ENCODE measurements around the gene C16orf74.

The C16orf74 gene

DNA sequence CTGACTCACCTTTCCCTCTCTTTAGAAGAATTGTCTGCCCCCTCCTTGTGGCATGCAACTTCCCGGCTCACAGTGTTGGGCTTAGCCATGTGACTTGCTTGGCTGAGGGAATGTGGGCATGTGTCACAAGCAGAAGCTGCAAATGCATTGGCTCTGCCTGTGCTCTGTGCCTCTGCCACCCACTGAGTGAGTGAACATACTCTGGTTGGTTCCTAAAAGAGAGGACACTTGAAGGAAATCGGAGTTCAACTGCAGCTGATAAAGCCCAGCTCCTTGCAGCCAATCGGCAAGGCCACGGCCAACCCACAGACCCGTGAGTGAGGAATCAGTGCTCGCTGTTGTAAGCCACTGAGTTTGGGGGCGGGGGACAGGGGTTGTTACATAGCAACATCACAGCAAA is 51.3 kb downstream of the C16orf74 start:
- Histone ChIP-seq H3K36me3 (ENCODE audit: control insufficient read depth in 1 of 2, insufficient read depth in 2 of 2, low read length in 2 of 2) (no peaks in the 10 kb centered on the region), H3K9ac (ENCODE audit: low read depth in 1 of 2, low read length in 2 of 2) (no peak overlapping the region), H3K27me3 (ENCODE audit: control insufficient read depth in 1 of 2, insufficient read depth in 2 of 2, low read length in 2 of 2) (peaks cover 0 to 9% of the 10 kb centered on the region in 2 donors), H3K4me1 (ENCODE audit: control insufficient read depth in 1 of 2, insufficient read depth in 2 of 2, low read length in 2 of 2) (no peaks in the 10 kb centered on the region), H3K4me3 (ENCODE audit: low read depth in 1 of 2, low read length in 2 of 2) (no peak overlapping the region), H3K27ac (ENCODE audit: low read depth, low read length) (no peak overlapping the region), H3K9me3 (ENCODE audit: control insufficient read depth in 1 of 2, low read length in 2 of 2) (no peaks in the 10 kb centered on the region)

DNA sequence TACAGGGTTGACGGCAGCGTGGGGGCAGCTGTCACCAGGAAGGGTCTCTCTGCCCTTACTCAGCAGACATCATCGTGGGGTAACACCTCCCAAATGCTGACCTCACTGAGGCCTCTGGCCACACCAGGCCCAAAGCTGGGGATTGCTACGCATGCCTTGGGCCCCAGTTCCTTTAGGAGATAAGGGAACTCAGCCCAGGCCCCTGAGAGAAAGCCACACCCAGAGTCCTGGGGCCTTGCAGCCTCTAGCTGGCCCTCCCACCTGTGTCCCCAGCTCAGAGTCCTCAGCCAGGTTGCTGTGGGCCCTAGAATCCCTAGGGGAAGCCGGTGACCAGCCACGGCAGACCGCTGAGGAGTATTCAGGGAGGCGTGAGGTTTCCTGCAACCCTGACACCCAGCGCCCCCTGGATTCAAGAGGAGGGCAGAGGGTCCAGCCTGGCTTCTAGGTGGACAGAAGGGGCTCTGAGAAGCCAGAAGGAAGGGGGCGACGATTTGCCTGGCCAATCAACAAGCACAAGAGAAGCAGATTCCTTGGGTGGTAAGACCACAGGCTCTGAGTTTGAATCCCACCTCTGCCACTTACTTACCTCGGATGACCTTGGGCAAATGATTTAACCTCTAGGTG is 51.8 kb downstream of the C16orf74 start:
- Histone ChIP-seq H3K9ac (ENCODE audit: low read depth in 1 of 2, low read length in 2 of 2) (no peak overlapping the region), H3K4me3 (ENCODE audit: low read depth in 1 of 2, low read length in 2 of 2) (no peak overlapping the region), H3K9me3 (ENCODE audit: control insufficient read depth in 1 of 2, low read length in 2 of 2) (no peaks in the 10 kb centered on the region), H3K27me3 (ENCODE audit: control insufficient read depth in 1 of 2, insufficient read depth in 2 of 2, low read length in 2 of 2) (peaks cover 0 to 10% of the 10 kb centered on the region in 2 donors), H3K36me3 (ENCODE audit: control insufficient read depth in 1 of 2, insufficient read depth in 2 of 2, low read length in 2 of 2) (no peaks in the 10 kb centered on the region), H3K27ac (ENCODE audit: low read depth, low read length) (no peak overlapping the region), H3K4me1 (ENCODE audit: control insufficient read depth in 1 of 2, insufficient read depth in 2 of 2, low read length in 2 of 2) (no peaks in the 10 kb centered on the region)

DNA sequence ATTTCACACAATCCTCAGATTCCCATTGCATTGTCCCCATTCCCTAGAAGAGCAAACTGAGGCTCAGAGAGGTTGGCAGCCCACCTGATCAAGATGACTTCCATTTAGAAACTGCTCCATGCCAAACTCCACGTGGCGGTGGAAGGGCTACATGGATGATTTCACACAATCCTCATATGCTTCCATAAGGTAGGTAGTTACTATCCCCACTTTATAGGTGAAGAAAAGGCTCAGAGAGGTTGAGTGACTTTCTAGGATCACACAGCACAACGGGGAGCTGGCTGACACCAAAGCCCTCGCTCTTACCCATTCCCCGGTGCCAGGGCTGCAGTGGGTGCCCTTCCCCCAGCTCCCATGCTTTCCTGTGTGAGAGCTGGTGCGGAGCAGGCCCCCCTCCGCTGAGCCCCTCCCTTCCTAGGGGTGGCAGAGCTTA is 52.4 kb downstream of the C16orf74 start:
- H3K9me3 ChIP-seq (ENCODE audit: control insufficient read depth in 1 of 2, low read length in 2 of 2) = no peaks in the 10 kb centered on the region
- no peaks in the 10 kb centered on the region for H3K4me1 ChIP-seq (ENCODE audit: control insufficient read depth in 1 of 2, insufficient read depth in 2 of 2, low read length in 2 of 2)
- H3K27ac ChIP-seq (ENCODE audit: low read depth, low read length) = no peak overlapping the region
- H3K9ac ChIP-seq (ENCODE audit: low read depth in 1 of 2, low read length in 2 of 2) = no peak overlapping the region
- H3K27me3 ChIP-seq (ENCODE audit: control insufficient read depth in 1 of 2, insufficient read depth in 2 of 2, low read length in 2 of 2) = peaks cover 0 to 10% of the 10 kb centered on the region in 2 donors
- H3K36me3 ChIP-seq (ENCODE audit: control insufficient read depth in 1 of 2, insufficient read depth in 2 of 2, low read length in 2 of 2) = no peaks in the 10 kb centered on the region
- H3K4me3 ChIP-seq (ENCODE audit: low read depth in 1 of 2, low read length in 2 of 2) = no peak overlapping the region

DNA sequence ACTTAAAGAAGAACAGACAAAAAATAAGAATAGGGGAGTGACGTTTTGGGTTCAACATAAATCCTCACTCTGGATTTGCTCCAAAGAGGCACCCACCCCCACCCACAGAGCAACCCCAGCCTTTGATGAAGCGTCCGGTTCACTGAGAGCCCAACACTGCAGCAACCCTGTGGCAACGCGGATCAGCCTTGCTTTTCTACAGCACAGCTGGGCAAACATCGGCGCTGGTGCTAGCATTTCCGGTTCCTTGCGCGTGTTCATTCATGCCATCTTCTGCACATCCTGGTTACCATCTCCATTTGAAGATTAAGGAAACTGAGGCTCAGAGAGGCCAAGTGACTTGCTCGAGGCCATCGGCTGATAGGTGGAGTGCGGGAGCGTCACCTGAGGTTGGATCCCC is 53.5 kb downstream of the C16orf74 start:
- H3K27ac ChIP-seq (ENCODE audit: low read depth, low read length) = no peak overlapping the region
- H3K27me3 ChIP-seq (ENCODE audit: control insufficient read depth in 1 of 2, insufficient read depth in 2 of 2, low read length in 2 of 2) = peaks cover 0 to 10% of the 10 kb centered on the region in 2 donors
- H3K9ac ChIP-seq (ENCODE audit: low read depth in 1 of 2, low read length in 2 of 2) = no peak overlapping the region
- no peak overlapping the region for H3K4me3 ChIP-seq (ENCODE audit: low read depth in 1 of 2, low read length in 2 of 2)
- H3K9me3 ChIP-seq (ENCODE audit: control insufficient read depth in 1 of 2, low read length in 2 of 2) = no peaks in the 10 kb centered on the region
- no peaks in the 10 kb centered on the region for H3K4me1 ChIP-seq (ENCODE audit: control insufficient read depth in 1 of 2, insufficient read depth in 2 of 2, low read length in 2 of 2)
- no peaks in the 10 kb centered on the region for H3K36me3 ChIP-seq (ENCODE audit: control insufficient read depth in 1 of 2, insufficient read depth in 2 of 2, low read length in 2 of 2)

DNA sequence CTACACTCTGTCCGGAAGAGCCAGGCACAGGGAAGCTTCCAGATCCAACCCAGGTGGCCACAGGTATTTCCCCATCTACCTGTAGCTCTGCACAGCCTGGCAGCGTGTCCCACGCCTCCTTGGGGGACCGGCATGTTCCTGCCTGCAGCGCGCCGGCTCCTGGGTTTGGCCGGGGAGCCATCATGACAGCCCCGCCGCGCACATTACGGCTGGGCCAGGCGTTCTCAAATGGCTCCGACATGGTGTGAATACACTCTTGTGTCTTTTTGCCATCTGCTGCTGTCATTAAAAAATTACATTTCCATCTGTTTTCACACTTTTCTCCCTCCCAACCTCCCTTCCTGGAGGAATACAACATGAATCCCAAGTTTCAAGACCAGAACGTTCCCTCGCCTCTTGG is 54.1 kb downstream of the C16orf74 start:
- peaks cover 0 to 10% of the 10 kb centered on the region in 2 donors for H3K27me3 ChIP-seq (ENCODE audit: control insufficient read depth in 1 of 2, insufficient read depth in 2 of 2, low read length in 2 of 2)
- no peak overlapping the region for H3K4me3 ChIP-seq (ENCODE audit: low read depth in 1 of 2, low read length in 2 of 2)
- H3K9me3 ChIP-seq (ENCODE audit: control insufficient read depth in 1 of 2, low read length in 2 of 2) = no peaks in the 10 kb centered on the region
- H3K4me1 ChIP-seq (ENCODE audit: control insufficient read depth in 1 of 2, insufficient read depth in 2 of 2, low read length in 2 of 2) = no peaks in the 10 kb centered on the region
- no peaks in the 10 kb centered on the region for H3K36me3 ChIP-seq (ENCODE audit: control insufficient read depth in 1 of 2, insufficient read depth in 2 of 2, low read length in 2 of 2)
- H3K9ac ChIP-seq (ENCODE audit: low read depth in 1 of 2, low read length in 2 of 2) = no peak overlapping the region
- no peak overlapping the region for H3K27ac ChIP-seq (ENCODE audit: low read depth, low read length)

DNA sequence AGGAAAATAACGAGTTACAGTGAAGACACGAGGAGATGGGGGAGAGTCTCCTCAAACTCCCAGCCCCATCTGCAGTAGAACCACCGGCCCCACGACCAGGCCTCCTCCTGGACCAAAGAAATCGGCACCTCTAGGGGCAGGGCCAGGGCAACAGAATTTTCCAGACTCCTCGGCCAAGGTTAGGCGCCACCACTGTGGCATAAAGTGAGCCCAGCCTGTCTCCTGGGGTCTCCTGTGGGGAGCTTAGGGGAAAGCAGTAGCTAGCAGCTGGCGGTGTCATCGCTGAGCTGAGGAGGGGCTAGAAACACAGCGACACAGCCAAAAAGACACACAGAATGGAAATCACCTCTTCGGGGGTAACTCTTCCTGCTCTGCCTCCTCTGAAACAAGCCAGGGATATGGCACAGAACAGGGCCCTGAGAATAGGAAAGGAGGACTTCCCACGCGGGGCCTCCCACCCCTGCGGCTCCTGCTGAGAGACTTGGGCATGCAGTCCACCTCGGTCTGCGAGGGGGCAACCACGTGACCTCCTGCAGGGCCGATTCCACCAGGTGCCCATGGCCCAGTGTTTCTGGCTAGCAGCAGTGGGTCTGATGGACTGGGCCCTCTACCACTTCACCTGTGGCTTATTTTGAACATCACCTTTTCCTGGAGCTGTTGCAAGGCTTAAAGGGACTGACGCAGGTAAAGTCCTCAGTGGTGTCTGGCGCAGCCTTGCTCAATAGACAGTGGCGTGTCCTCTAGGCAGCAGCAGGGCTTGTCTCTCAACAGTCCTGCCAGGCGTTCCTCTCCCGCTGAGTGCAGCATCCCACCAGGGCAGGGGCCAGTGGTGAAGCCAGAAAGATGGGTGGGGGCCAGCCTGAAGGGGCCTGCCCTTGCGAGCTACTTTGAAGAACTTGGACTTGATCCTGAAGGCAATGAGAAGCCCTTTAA is 55.4 kb downstream of the C16orf74 start:
- no peak overlapping the region for H3K9ac ChIP-seq (ENCODE audit: low read depth in 1 of 2, low read length in 2 of 2)
- no peaks in the 10 kb centered on the region for H3K36me3 ChIP-seq (ENCODE audit: control insufficient read depth in 1 of 2, insufficient read depth in 2 of 2, low read length in 2 of 2)
- no peaks in the 10 kb centered on the region for H3K4me1 ChIP-seq (ENCODE audit: control insufficient read depth in 1 of 2, insufficient read depth in 2 of 2, low read length in 2 of 2)
- peaks cover 0 to 10% of the 10 kb centered on the region in 2 donors for H3K27me3 ChIP-seq (ENCODE audit: control insufficient read depth in 1 of 2, insufficient read depth in 2 of 2, low read length in 2 of 2)
- no peak overlapping the region for H3K27ac ChIP-seq (ENCODE audit: low read depth, low read length)
- no peaks in the 10 kb centered on the region for H3K9me3 ChIP-seq (ENCODE audit: control insufficient read depth in 1 of 2, low read length in 2 of 2)
- no peak overlapping the region for H3K4me3 ChIP-seq (ENCODE audit: low read depth in 1 of 2, low read length in 2 of 2)

DNA sequence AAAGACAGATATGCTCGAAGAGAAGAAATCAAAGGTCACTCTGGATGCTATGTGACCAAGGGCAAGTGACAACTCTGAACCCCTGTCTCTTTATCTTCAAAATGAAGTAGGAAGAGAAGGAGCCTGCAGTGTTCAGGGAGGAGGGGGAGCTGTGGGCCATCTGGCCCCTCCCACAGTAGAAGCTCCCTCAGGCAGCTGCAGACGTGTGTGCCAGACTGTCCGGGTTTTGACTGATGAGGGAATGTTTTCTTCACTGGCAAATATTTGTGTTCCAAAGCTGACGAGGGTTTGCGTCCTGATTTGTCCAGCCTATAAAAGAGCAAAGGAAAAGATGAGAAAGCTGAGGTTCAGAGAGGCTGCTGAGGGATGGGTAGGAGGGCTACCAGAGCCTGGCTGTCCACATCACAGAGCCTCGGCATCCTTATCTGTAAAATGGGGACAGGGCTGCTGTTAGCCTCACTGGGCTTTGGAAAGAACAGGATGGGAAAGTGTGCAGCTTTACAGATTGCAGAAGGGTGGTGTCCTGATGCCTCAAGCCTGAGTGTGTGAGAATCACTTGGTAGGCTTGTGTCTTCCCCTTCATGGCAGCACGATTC is 60.3 kb downstream of the C16orf74 start:
- Histone ChIP-seq H3K9me3 (ENCODE audit: control insufficient read depth in 1 of 2, low read length in 2 of 2) (no peaks in the 10 kb centered on the region), H3K4me1 (ENCODE audit: control insufficient read depth in 1 of 2, insufficient read depth in 2 of 2, low read length in 2 of 2) (peaks cover 6 to 20% of the 10 kb centered on the region in 2 donors), H3K27me3 (ENCODE audit: control insufficient read depth in 1 of 2, insufficient read depth in 2 of 2, low read length in 2 of 2) (peaks cover 0 to 4% of the 10 kb centered on the region in 2 donors), H3K4me3 (ENCODE audit: low read depth in 1 of 2, low read length in 2 of 2) (no peak overlapping the region), H3K27ac (ENCODE audit: low read depth, low read length) (no peak overlapping the region), H3K36me3 (ENCODE audit: control insufficient read depth in 1 of 2, insufficient read depth in 2 of 2, low read length in 2 of 2) (no peaks in the 10 kb centered on the region), H3K9ac (ENCODE audit: low read depth in 1 of 2, low read length in 2 of 2) (no peak overlapping the region)

DNA sequence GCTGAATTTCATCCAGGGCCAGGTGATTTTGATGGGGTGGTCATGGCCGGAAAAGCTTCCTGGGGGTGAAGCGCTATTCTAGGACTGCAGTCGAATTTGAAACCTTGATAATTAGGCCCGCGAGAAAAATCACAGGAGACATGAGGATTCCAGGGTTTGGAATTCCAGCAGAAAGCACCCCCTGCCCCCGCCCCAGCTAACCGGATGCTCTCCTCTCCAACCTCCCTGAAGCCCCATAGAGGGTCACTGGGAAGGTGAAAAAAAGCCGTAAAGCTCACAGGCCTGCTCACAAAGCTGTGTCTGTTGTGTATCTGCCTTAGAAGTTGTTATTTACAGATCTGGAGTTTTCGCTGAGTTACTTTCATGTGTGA is 61.0 kb downstream of the C16orf74 start:
- H3K27ac ChIP-seq (ENCODE audit: low read depth, low read length) = no peak overlapping the region
- no peak overlapping the region for H3K4me3 ChIP-seq (ENCODE audit: low read depth in 1 of 2, low read length in 2 of 2)
- no peaks in the 10 kb centered on the region for H3K36me3 ChIP-seq (ENCODE audit: control insufficient read depth in 1 of 2, insufficient read depth in 2 of 2, low read length in 2 of 2)
- no peaks in the 10 kb centered on the region for H3K9me3 ChIP-seq (ENCODE audit: control insufficient read depth in 1 of 2, low read length in 2 of 2)
- no peak overlapping the region for H3K9ac ChIP-seq (ENCODE audit: low read depth in 1 of 2, low read length in 2 of 2)
- peaks cover 6 to 20% of the 10 kb centered on the region in 2 donors for H3K4me1 ChIP-seq (ENCODE audit: control insufficient read depth in 1 of 2, insufficient read depth in 2 of 2, low read length in 2 of 2)
- H3K27me3 ChIP-seq (ENCODE audit: control insufficient read depth in 1 of 2, insufficient read depth in 2 of 2, low read length in 2 of 2) = peaks cover 0 to 4% of the 10 kb centered on the region in 2 donors

DNA sequence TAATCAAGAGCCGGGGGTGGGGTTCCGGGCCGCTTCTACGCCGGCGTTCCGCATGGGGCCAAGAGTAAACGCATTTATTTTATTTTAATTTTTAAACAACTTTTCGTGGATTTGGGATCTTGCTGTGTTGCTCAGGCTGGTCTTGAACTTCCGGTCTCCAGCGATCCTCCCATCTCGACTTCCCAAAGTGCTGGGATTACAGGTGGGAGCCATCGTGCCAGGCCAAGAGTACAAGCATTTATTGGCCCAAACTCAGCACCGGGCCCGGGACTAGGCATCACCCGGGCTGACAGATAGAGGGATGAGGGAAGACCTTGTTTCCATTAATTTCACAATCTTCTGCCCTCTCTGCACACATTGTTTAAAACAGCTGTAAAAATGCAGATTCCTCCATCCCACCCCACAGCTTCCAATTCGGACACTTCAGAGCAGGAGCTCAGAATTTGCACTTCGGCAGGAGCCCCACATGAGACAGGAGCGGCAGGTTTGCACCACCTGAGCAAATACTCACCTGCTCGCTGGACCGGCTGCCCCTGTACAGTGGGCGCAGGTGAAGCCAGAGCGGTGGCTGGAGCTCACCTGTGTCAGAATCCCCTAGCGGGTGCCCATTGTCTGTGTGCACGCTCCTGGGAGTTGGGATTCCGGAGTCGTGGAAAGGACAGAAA is 61.5 kb downstream of the C16orf74 start:
- Histone ChIP-seq H3K4me3 (ENCODE audit: low read depth in 1 of 2, low read length in 2 of 2) (peak overlapping the region; percentile 31 to 57), H3K36me3 (ENCODE audit: control insufficient read depth in 1 of 2, insufficient read depth in 2 of 2, low read length in 2 of 2) (no peaks in the 10 kb centered on the region), H3K4me1 (ENCODE audit: control insufficient read depth in 1 of 2, insufficient read depth in 2 of 2, low read length in 2 of 2) (peaks cover 6 to 20% of the 10 kb centered on the region in 2 donors), H3K9me3 (ENCODE audit: control insufficient read depth in 1 of 2, low read length in 2 of 2) (no peaks in the 10 kb centered on the region), H3K27me3 (ENCODE audit: control insufficient read depth in 1 of 2, insufficient read depth in 2 of 2, low read length in 2 of 2) (no peaks in the 10 kb centered on the region), H3K27ac (ENCODE audit: low read depth, low read length) (no peak overlapping the region), H3K9ac (ENCODE audit: low read depth in 1 of 2, low read length in 2 of 2) (no peak overlapping the region)
